Prostate gland (tissue), 2 donors: ENCODE measurements around the gene BIRC7.

Source experiments
- CTCF ChIP-seq, 4 experiments: fragments of 200-600 bp in 2 of 4; fragments of 450-650 bp in 2 of 4; sonication (generic) in 2 of 4; IDR thresholded peaks; 1 replicate in 3 of 4; 2 replicates in 1 of 4; pipeline ENCODE4 v1.5.1; 2016 to 2019; ENCODE audit warnings: antibody characterized with exemption in 4 of 4, mild to moderate bottlenecking in 2 of 4, moderate library complexity in 2 of 4
- POLR2A ChIP-seq: fragments of 450-650 bp; IDR thresholded peaks from one replicate; pipeline ENCODE4 v1.6.1; 2016; ENCODE audit warnings: antibody characterized with exemption, mild to moderate bottlenecking
- POLR2AphosphoS5 ChIP-seq: sonication (generic); formaldehyde crosslinking; IDR thresholded peaks from one replicate; pipeline ENCODE4 v1.6.1; 2017; ENCODE audit warnings: antibody characterized with exemption

- TF ChIP-seq POLR2A (no peak), CTCF (IDR thresholded peaks at IDR 0.05) (no peak), POLR2AphosphoS5 (no peak)
Observed at GRCh38 chr20:63217706-63218105, 18.0 kb upstream of the BIRC7 start.
